ENCODE results near the gene COA1. TPM values are rescaled to one million over a fixed set of nuclear protein-coding genes. Genes with fewer than 3 reads are reported as not detected.
"Not testable (repeated sequence)": the region's sequence is repeated elsewhere in the genome, so short reads cannot be mapped to it uniquely, and the experiment has no call there.

Gene COA1
- total RNA-seq, 1 experiment from 2014 or later, result 135 TPM

DNA sequence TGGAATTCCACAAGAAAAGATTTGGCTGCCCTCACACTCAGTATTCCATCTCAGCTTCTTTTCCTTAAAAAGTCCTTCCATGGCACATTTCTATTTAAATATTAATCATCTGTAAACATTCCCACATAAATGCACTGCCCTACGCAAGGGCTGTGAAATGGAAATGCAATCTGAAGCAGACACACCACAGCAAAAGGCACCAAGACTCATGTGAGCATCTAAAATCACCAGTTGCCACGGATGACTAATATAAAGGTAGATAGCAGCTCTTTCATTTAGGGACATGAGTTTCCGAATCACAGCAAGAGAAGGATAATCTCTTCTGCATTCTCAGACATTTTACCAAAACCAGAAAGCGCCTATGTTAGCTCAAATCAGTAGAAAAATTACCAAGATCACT lies 31.6 kb downstream of the COA1 start:
- in situ Hi-C loops (cut with HindIII; ENCODE audit: low sequenced_read_pairs), result no loop called here
- no peak for DNase-seq (ENCODE audit: low spot score)

DNA sequence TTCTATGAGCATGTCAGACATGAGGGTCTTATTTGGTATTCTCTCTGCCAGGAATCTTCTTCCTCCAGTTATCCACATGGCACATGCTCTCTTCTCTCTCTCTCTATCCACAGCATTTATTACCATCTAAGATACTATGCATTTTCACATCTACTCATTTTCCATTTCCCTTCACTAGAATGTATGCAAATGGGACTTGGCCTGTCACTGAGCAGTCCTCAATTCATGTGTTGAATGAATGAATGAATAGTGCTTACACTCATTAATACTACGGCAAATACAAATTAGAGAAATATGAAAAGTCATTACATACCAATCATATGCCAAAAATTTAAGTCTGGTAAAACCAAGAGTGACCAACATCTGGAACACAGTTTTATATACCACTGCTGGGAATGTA lies 34.0 kb downstream of the COA1 start:
- in situ Hi-C loops (cut with HindIII; ENCODE audit: low sequenced_read_pairs), result no loop called here
- DNase-seq (ENCODE audit: low spot score), result no peak

DNA sequence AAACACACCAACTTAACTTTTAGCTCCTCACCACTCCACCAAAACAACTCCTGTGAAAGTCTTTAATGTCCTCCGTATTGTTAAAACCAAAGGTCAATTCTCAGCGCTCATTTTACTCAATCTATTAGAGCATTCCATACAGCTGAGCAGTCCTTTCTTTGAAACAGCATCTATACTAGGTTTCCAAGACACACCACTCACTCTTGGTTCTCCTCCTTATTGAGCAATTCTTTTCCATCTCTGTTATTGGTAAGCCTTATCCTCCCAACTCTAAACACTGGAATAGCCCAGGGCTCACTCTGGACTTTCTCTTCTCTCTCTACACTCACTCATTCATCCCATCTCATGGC lies 34.9 kb downstream of the COA1 start:
- in situ Hi-C loops (cut with HindIII; ENCODE audit: low sequenced_read_pairs), result no loop called here
- DNase-seq (ENCODE audit: low spot score), result no peak

DNA sequence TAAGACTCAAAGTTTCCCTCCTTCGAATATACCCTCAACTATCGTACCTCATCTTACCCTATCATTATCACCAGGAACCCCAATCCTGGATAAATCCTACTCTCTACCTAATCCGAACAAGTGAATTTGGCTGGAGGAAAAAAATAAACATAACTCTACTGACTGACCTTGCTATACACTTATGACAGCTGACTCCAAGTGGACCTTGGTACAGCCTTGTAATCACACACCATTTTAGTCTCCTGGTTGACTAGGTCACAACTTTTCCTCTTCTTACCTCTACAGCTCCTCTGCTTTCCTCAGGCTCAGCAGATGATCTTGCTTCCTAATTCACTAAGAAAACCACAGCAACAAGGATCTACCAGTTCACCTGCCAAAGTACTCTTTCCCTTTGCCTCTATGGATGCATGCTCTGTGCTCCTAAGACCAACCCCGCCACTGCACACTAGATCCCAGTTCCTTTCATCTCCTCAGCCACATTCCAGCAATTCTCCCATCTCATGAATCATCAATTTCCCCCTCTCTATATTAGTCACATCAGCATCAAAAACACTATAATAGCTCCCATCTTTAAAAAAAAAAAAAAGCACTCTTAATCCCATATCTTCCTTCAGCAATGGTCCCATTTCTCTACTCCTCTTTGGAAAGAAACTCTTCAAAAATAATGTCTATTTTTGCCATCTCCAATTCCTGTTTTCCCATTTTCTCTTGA lies 35.5 kb downstream of the COA1 start:
- DNase-seq (ENCODE audit: low spot score), result no peak
- in situ Hi-C loops (cut with HindIII; ENCODE audit: low sequenced_read_pairs), result no loop called here

DNA sequence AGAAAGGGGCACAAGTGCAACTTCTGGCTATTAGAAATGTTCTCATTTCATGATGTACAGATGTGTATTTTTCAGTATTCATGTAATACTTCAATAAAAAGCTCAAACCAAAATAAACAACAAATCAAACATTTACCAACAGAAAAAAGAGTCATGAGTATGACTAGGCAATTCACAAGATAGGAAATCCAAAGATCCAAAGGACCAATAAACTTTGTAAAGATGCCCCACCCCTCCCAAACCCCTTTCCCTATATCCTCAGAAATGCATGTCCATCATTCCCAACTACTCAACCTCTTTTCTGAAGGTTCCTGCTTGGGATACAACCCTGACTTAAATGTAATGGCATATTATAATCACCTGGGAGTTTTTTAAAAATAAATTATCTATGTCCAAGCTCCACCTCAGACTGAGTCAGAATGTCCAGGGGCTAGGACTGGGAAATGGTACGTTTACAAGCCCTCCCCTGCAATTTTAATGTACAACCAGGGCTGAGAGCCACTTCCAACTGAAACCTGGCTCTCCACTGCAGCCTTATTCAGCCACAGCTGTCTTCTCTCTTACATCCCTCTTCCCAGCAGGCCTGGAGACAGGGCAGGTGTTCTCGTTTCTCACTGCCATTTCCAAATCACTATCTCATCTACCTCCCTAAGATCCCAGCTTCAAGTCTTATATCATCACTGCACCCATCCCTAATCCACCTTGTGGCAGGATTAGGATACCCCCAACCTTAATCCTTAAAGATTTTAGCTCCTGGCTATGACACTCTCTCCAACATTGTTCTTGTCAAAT lies 36.5 kb downstream of the COA1 start:
- DNase-seq (ENCODE audit: low spot score), result no peak
- in situ Hi-C loops (cut with HindIII; ENCODE audit: low sequenced_read_pairs), result no loop called here

DNA sequence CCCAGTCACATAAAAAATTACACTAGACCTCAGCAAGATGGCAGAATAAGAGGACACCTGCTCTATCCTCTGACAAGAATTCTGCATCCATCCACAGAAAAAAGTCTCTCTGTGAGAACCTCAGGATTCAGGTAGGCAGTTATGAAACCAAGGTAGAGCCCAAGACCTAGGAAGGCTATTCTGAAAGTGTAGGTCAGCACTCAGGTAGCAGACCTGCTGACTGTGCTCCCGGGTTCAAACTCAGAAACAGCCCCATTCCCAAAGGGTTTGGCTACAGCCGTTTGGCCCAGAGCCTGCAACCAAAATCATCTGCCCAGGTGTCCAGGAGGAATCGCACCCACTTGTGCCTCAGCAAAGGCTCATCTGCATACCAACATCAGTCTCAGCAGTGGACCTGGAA lies 37.7 kb downstream of the COA1 start:
- in situ Hi-C loops (cut with HindIII; ENCODE audit: low sequenced_read_pairs), result no loop called here

DNA sequence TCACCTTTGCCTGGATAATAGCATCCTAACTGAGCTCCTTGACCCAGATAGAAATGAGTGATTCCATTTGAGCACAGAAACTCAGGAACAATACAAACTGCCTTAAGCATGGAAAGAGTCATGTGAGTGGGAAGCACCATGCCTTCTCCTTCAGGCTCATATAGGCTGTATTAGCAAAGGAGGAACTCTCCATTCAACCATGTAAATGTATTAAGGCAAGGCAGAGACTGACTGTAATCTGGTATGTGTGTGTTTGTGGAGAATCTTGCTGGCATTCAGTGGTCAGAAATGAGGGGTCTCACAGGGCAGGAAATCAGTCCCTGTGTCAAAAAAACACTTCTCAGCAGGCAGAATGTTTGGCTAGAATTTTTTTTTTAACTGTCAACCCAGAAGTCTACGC lies 40.2 kb downstream of the COA1 start:
- in situ Hi-C loops (cut with HindIII; ENCODE audit: low sequenced_read_pairs), result no loop called here
- no peak for DNase-seq (ENCODE audit: low spot score)

More for the DNA sequence above, 37.7 kb downstream of the COA1 start:
- DNase-seq (ENCODE audit: low spot score), result no peak

DNA sequence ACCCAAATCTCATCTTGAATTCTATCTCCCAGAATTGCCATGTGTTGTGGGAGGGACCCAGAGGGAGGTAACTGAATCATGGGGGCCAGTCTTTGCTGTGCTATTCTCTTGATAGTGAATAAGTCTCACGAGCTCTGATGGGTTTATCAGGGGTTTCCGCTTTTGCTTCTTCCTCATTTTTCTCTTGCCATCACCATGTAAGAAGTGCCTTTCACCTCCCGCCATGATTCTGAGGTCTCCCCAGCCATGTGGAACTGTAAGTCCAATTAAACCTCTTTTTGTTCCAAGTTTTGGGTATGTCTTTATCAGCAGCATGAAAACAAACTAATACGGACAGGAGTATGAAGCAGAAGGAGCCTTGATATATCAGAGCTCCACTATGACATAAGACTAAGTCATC lies 41.5 kb downstream of the COA1 start:
- in situ Hi-C loops (cut with HindIII; ENCODE audit: low sequenced_read_pairs), result not testable (repeated sequence)

DNA sequence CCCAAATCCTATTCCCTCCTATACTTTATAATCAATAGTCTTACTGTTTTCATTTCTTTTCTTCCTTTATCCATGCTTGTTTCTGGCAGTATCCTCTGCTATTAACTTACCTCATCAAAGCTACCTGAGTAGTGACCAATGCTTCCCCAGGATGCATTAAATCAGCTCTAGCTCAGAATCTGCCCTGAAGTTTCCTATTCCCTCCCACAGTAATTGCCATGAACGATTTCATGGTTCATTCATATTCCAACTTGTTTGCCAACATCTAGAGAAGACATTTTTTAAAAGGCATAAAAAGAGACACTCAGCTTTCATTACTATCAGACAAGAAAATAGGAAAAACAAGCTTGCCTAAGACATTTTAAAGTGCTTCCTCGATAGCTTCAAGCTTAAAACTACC lies 42.3 kb downstream of the COA1 start:
- in situ Hi-C loops (cut with HindIII; ENCODE audit: low sequenced_read_pairs), result no loop called here
- no peak for DNase-seq (ENCODE audit: low spot score)

More for the DNA sequence above, 41.5 kb downstream of the COA1 start:
- not testable (repeated sequence) for DNase-seq (ENCODE audit: low spot score)

DNA sequence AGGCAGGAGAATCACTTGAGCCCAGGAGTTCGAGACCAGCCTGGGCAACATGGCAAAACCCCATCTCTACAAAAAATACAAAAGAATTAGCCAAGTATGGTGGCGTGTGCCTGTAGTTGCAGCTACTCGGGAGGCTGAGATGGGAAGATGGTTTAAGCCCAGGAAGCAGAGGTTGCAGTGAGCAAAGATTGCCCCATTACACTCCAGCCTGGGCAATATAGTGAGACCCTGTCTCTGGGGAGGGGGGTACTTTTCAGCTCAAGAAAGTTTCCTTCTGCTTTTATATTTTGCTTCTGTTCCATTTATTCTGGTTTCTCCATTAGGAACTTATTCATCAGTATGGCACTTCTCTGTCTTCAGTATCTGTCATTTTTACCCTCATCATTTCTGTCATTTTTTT lies 48.6 kb downstream of the COA1 start:
- DNase-seq (ENCODE audit: low spot score), result no peak
- in situ Hi-C loops (cut with HindIII; ENCODE audit: low sequenced_read_pairs), result no loop called here

DNA sequence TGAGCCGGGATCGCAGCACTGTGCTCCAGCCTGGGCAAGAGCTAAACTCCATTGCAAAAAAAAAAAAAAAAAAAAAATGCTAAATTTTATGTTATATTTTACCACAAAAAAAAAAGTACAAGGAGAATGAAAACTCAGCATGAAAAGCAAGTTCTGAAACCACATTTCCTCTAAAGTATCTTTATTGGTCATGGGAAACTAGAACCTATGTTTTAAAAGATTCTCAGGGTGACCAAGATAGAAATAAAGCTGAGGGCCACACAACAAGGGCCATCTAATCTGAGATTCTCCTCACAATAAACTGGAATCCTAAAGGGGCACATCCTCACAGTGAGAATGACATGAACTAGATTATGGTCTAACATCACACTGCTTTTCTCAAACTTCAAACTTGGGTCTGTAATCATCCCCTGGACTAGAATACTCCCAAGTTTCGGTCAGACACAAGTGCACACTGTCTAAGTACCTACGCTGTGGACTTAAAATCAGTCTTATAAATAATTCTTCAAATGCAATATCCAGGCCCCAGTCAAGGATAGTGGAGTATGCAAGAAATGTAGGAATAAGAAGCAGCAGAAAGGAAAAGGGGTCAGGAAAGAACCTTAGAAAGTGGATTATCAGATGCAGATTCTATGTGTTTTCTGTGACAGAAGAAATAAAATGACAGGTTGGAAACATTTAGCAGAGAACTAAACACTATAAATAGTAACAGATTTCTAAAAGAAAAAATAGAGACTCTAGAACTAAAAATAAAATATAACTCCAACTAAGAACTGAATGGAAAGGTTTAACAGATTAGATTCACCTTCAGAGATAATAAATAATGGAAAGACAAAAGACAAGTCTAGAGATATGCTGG lies 49.9 kb downstream of the COA1 start:
- in situ Hi-C loops (cut with HindIII; ENCODE audit: low sequenced_read_pairs), result no loop called here
- DNase-seq (ENCODE audit: low spot score), result no peak

DNA sequence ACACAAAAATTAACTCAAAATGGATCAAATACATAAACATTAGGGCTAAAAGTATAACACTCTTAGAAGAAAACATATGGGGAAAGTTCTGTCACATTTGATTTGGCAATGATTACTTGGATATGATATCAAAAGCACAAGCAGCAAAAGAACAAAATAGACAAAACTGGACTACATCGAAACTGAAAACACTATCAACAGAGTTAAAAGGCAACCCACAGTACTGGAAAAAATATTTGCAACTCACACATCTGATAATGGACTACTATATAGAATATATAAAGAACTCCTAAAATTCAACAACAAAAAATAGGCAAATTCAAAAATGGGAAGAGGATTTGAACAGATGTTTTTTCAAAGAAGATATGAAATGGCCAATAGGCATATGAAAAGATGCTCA lies 51.0 kb downstream of the COA1 start:
- DNase-seq (ENCODE audit: low spot score), result no peak
- in situ Hi-C loops (cut with HindIII; ENCODE audit: low sequenced_read_pairs), result no loop called here

DNA sequence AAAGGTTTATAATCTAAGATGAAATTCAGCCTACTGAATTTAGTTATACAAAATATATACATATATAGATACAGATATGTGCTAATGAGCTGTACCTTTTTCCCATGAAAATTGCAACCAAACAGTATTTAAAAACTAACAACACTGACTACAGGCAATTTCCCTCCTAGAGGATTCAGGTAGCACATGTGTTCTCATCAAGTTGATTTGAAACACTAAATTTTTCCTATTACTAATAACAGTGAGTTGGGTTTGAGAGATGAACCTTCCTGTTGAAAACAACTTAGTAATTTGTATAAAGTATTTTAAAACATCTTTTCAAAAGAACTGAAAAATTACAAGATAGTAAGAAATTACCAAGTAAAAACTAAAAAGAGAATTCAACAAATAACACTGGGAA lies 51.5 kb downstream of the COA1 start:
- in situ Hi-C loops (cut with HindIII; ENCODE audit: low sequenced_read_pairs), result no loop called here
- no peak for DNase-seq (ENCODE audit: low spot score)

DNA sequence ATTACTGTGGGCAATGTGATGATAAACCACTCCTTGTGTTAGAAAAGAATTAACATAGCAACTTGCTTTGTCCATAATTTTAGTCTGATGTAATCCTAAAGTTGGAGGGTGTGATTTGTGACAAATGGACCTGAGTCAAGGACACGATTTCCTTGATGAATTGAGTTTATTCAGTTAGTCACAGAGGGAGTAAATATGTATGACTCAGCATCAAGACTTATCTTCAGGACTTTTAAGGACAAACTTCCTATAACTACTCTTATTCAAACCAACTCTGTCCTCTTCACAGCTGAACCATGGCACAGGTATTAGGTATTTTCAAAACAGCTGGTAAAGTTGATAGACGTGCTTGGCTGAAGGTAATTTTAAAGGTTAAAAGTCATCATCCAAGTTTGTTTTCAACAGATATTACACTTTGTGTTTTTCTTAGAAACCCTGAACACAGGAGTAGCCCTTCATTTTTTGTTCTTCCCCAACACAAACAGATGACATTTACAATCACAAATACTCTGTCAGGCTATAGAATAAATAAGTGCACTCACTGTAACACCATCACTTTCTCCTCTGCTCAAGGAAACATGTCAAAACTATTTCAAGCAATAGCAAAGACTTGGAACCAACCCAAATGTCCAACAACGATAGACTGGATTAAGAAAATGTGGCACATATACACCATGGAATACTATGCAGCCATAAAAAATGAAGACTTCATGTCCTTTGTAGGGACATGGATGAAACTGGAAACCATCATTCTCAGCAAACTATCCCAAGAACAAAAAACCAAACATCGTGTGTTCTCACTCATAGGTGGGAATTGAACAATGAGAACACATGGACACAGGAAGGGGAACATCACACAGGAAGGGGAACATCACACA lies 54.5 kb downstream of the COA1 start:
- DNase-seq (ENCODE audit: low spot score), result no peak
- in situ Hi-C loops (cut with HindIII; ENCODE audit: low sequenced_read_pairs), result no loop called here

DNA sequence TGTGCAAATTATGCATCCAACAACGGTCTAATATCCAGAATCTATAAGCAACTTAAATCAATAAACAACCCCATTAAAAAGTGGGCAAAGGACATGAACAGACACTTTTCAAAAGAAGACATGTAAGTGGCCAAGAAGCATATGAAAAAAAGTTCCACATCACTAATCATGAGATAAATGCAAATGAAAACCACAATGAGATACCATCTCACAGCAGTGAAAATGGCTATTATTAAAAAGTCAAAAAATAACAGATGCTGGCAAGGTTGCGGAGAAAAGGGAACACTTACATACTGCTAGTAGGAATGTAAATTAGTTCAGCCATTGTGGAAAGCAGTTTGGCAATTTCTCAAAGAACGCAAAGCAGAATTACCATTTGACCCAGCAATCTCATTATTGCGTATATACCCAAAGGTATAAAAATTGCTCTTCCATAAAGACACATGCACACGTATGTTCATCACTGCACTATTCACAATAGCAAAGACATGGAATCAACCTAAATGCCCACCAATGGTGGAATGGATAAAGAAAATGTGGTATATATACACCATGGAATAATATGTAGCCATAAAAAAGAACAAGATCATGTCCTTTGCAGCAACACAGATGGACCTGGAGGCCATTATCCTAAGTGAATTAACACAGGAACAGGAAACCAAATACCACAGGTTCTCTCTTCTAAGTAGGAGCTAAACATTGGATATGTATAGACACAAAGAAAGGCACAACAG lies 55.9 kb downstream of the COA1 start:
- DNase-seq (ENCODE audit: low spot score); in situ Hi-C loops (cut with HindIII; ENCODE audit: low sequenced_read_pairs): not testable (repeated sequence)

DNA sequence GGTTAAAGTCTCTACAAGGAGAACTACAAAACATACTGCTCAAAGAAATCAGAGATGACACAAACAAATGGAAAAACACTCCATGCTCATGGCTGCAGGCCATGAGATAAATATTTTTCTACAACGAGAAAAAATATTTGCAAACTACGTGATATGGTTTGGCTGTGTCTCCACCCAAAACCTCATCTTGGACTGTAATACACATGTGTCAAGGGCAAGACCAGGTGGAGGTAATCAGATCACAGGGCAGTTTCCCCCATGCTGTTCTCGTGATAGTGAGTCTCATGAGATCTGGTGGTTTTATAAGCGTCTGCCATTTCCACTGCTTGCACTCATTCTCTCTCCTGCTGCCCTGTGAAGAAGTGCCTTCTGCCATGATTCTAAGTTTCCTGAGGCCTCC lies 57.8 kb downstream of the COA1 start:
- no peak for DNase-seq (ENCODE audit: low spot score)
- in situ Hi-C loops (cut with HindIII; ENCODE audit: low sequenced_read_pairs), result no loop called here

DNA sequence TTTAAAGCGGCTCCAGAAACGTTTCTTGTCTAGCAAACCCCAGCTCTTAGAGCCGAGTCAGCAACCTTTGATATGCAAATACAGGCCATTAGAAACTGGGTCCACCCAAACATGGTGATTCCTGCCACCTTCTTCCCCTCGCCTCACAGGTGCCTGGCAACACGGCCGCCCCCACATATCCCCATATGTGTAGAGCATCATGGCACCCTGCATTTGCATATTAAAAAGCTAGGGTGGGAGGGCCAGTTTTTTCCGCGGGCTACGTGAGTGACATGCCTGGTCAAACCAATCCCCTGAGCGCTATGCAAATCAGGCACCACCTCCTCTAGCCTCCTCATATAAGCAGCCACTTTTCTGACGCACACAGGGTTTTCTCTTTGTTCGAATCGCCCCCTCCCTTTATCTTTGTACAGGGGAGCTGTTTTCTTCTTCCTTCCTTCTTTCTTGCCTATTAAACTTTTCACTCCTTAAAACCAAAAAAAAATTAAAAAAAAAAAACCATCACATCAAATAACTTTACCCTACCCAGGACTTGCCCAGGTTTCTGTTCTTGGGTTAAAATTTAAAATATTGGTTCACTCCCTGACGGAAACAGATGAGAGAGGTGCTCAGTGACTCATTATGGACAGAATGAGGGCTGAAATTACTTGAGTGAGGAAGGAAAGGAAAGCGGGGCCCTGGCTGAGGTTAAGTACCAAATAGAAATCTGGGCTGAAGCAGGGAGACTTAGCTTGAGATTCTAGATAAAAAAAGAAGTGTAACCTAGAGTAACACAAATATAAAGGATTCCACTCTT lies 59.8 kb downstream of the COA1 start:
- in situ Hi-C loops (cut with HindIII; ENCODE audit: low sequenced_read_pairs), result no loop called here
- DNase-seq (ENCODE audit: low spot score), result no peak

DNA sequence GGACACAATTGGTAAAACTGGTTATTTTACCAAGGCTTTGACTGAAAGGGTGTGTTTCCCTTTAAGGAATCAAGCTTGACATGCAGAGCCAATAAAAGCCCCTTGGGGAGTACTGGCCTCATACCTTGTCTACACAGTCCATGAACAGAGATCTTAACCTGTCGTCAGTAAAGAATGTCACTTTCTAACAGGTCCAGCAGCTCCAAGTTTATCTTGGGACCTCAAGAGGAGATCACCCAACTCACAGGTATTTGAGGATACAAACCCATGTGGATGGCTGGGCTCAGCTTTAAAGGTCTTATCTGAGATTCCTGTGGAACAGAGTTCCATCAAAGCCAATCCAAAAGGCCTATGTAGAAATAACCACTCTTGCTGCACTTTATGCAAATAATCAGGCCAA lies 61.3 kb downstream of the COA1 start:
- in situ Hi-C loops (cut with HindIII; ENCODE audit: low sequenced_read_pairs), result no loop called here
- DNase-seq (ENCODE audit: low spot score), result no peak

All from G401 (cell line).